ENCODE data around the gene MAN1B1. TPM values are rescaled to one million over a fixed set of nuclear protein-coding genes. Genes with fewer than 3 reads are reported as not detected.

MAN1B1 gene
- total RNA-seq, 1 experiment from 2014 or later: 50.9 TPM

DNA sequence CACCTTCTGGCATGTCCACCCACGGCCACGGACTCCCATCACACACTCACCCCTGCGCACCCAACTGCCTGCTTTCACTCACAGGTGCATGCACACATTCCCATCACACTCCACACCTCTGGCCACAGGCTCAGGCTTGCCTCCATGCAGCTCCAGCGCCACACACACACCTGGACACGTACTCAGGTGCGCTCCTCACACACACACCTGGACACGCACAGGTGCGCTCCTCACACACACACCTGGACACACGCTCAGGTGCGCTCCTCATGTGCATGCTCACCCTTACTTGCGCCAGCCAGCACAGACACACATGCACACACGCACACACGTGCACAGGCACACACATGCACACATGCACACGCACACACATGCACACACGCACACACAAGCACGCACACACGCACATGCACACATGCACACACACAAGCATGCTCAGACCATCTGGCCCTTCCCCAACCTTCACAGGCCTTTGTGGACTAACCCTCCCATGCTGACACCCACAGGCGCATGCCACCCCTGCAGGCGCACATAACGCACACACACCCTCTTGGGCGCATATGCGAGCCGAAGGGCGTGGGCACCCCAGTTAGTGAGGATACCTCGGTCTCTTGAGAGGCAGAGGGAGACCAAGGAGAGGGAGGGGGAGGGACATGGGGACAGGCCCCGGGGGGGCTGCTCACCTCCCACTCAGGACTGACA, 60.5 kb downstream of the MAN1B1 start (continued):
- TF ChIP-seq, protein P1, sequence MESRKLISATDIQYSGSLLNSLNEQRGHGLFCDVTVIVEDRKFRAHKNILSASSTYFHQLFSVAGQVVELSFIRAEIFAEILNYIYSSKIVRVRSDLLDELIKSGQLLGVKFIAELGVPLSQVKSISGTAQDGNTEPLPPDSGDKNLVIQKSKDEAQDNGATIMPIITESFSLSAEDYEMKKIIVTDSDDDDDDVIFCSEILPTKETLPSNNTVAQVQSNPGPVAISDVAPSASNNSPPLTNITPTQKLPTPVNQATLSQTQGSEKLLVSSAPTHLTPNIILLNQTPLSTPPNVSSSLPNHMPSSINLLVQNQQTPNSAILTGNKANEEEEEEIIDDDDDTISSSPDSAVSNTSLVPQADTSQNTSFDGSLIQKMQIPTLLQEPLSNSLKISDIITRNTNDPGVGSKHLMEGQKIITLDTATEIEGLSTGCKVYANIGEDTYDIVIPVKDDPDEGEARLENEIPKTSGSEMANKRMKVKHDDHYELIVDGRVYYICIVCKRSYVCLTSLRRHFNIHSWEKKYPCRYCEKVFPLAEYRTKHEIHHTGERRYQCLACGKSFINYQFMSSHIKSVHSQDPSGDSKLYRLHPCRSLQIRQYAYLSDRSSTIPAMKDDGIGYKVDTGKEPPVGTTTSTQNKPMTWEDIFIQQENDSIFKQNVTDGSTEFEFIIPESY (IDR thresholded peaks at IDR 0.05; ENCODE audit: extremely low read depth, insufficient replicate concordance, low read length): no peak
- TF ChIP-seq CBX3 (IDR thresholded peaks at IDR 0.05; ENCODE audit: low read depth): no peak
- TF ChIP-seq SP1 (IDR thresholded peaks at IDR 0.05; ENCODE audit: low read depth): no peak

DNA sequence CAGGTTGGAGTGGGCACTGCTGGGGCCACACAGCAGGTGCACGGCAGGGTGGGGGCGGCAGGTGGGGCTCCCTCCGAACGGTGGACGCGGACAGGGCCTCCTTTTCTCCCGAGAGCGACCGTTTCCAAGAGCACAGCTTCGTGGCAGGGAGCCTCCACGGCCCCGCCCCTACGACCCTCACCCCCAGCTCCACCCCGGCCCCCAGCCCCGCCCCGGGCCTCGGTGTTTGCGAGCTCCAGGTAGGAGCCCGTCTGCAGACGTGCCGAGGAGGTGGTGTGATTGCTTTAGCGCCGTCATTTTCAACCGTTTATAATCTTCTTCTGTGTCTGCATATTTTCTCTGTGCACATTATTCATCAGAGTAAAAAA, 61.0 kb downstream of the MAN1B1 start:
- Histone ChIP-seq H3K36me3 (ENCODE audit: control insufficient read depth in 1 of 2, insufficient read depth in 2 of 2, low read length in 2 of 2) (no peaks in the 10 kb centered on the region), H3K9ac (ENCODE audit: low read length) (no peak overlapping the region), H4K20me1 (ENCODE audit: insufficient read depth) (no peaks in the 10 kb centered on the region), H3K9me2 (ENCODE audit: insufficient read depth) (no peaks in the 10 kb centered on the region), H3K27ac (ENCODE audit: low read depth, low read length) (no peak overlapping the region), H3K4me2 (ENCODE audit: low read length) (no peak overlapping the region), H3K4me3 (replicated peaks in 1 of 2; ENCODE audit: low read depth in 1 of 2, low read length in 2 of 2) (no peak overlapping the region), H3K9me3 (ENCODE audit: control insufficient read depth in 1 of 2, insufficient read depth in 1 of 2, low read depth in 1 of 2, low read length in 2 of 2) (no peaks in the 10 kb centered on the region; a peak in 1 of 4 replicates), H3K79me2 (ENCODE audit: insufficient read depth, low read length) (no peaks in the 10 kb centered on the region), H3K27me3 (ENCODE audit: insufficient read depth, low read length) (no peaks in the 10 kb centered on the region), H3K4me1 (ENCODE audit: control insufficient read depth in 1 of 2, insufficient read depth in 2 of 2, low read length in 2 of 2) (peaks cover 12 to 22% of the 10 kb centered on the region in 2 experiments), H2AFZ (ENCODE audit: low read depth, low read length, poor library complexity, severe bottlenecking) (no peak overlapping the region)
- DNase-seq (ENCODE audit: low read depth, low spot score): no peak
- intact Hi-C loops (cut with micrococcal nuclease): no loop called here
- CTCF ChIA-PET: no interaction called here
- BruUV-seq (replicated peaks): no TSS peak
- POLR2A ChIA-PET: no interaction called here
- RAD21 ChIA-PET (ENCODE audit: low non-redundant PET in 1 of 2, low total read pairs in 2 of 2, uncharacterized antibody in 2 of 2, unreplicated experiment in 2 of 2): no interaction called here
- no peak for TF ChIP-seq SRF (IDR thresholded peaks at IDR 0.05; ENCODE audit: low read depth)
- TF ChIP-seq EGR1 (IDR thresholded peaks at IDR 0.05; ENCODE audit: low read depth): no peak
- TF ChIP-seq, protein P1 (IDR thresholded peaks at IDR 0.05; ENCODE audit: extremely low read depth, insufficient replicate concordance, low read length): no peak
- no peak for TF ChIP-seq TCF7L2 (IDR thresholded peaks at IDR 0.05; ENCODE audit: borderline replicate concordance, extremely low read depth, insufficient read depth, insufficient read length)
- TF ChIP-seq SIN3A (IDR thresholded peaks at IDR 0.05; ENCODE audit: low read depth): no peak
- no peak for TF ChIP-seq CBX3 (IDR thresholded peaks at IDR 0.05; ENCODE audit: low read depth)
- no peak for TF ChIP-seq FOSL1 (IDR thresholded peaks at IDR 0.05; ENCODE audit: low read depth)
- TF ChIP-seq, protein P2, sequence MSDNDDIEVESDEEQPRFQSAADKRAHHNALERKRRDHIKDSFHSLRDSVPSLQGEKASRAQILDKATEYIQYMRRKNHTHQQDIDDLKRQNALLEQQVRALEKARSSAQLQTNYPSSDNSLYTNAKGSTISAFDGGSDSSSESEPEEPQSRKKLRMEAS (IDR thresholded peaks at IDR 0.05): no peak
- no peak for TF ChIP-seq POLR2AphosphoS5 (IDR thresholded peaks at IDR 0.05; ENCODE audit: low read depth, low read length)
- TF ChIP-seq JUND (IDR thresholded peaks at IDR 0.05): no peak
- TF ChIP-seq, protein P3, sequence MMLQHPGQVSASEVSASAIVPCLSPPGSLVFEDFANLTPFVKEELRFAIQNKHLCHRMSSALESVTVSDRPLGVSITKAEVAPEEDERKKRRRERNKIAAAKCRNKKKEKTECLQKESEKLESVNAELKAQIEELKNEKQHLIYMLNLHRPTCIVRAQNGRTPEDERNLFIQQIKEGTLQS (IDR thresholded peaks at IDR 0.05): no peak
- ATAC-seq: no peak

All from HCT116 (cell line).